AG09309 (cell line): ENCODE measurements around the gene SCN5A.

Source experiments
- DNase-seq: peaks from one replicate; pipeline ENCODE4 v3.0.0-alpha.2; 2010; ENCODE audit warnings: low read depth
- H3K4me3 ChIP-seq: 2 replicates; pipeline ENCODE4 v1.5.1; 2011; ENCODE audit warnings: mild to moderate bottlenecking, low read depth, low read length, moderate library complexity; ENCODE audit not compliant: control insufficient read depth
- TF ChIP-seq, protein P1 (sequence below): IDR thresholded peaks from 2 replicates; pipeline ENCODE4 v1.5.1; 2011; ENCODE audit warnings: mild to moderate bottlenecking, low read depth, low read length, inconsistent platforms; ENCODE audit not compliant: insufficient read depth, control insufficient read depth; ENCODE audit errors: missing control alignments

Gene SCN5A

DNA sequence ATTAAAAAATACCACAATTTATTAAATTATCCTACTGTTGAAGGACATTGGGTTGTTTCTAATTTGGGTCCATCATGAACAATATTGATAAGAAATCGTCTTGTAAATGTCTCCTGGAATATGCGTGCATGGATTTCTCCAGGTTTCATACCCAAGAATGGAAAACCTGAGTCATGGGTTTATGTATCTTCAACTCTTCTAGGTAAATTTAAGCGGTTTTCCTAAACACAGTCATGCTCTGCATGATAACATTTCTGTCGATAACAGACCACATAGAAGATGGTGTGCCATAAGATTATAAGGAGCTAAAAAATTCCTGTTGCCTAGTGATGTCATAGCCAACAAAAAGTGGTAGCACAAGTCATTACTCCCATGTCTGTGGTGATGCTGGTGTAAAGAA lies 39.9 kb upstream of the SCN5A start:
- no peak for DNase-seq
- H3K4me3 ChIP-seq: no peak overlapping the region
- TF ChIP-seq, protein P1, sequence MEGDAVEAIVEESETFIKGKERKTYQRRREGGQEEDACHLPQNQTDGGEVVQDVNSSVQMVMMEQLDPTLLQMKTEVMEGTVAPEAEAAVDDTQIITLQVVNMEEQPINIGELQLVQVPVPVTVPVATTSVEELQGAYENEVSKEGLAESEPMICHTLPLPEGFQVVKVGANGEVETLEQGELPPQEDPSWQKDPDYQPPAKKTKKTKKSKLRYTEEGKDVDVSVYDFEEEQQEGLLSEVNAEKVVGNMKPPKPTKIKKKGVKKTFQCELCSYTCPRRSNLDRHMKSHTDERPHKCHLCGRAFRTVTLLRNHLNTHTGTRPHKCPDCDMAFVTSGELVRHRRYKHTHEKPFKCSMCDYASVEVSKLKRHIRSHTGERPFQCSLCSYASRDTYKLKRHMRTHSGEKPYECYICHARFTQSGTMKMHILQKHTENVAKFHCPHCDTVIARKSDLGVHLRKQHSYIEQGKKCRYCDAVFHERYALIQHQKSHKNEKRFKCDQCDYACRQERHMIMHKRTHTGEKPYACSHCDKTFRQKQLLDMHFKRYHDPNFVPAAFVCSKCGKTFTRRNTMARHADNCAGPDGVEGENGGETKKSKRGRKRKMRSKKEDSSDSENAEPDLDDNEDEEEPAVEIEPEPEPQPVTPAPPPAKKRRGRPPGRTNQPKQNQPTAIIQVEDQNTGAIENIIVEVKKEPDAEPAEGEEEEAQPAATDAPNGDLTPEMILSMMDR: no peak

DNA sequence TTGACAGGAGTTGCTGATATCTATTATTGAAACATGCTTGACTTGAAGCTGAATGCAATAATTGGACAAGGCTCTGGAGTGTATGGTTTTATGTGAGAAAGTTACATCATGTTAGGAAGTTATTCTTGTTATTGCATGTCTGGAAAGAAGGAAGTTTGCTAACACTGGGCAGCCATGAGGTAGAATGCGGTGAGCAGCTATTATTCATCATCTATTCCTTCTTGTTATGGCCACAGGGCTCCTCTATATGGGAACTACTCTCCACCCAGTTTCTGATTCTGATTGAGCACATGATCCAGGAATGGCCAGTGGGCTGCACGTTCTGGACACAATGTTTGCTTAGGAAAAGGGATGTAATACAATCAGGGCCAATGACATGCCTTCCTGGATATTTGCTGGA lies 37.8 kb upstream of the SCN5A start:
- no peak overlapping the region for H3K4me3 ChIP-seq
- TF ChIP-seq, protein P1: no peak
- no peak for DNase-seq

DNA sequence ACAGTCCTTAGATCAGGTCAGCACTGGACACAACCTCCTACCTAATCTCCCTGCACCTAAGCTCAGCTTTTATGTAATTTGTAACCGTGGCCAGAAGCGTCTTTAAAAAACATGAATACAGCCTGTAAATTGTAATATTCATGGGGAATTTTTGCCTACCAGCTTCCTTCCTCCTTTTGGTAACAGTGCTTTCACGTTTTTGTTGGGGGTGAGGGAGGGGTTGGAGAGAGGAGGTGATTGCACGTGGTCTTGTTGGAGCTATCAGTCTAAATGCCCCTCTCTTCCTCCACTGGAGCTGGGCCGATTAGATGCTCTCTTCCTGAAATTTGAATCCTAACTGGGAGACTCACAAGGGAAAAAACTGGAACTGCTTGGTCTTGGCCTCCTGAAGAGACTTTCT lies 35.1 kb upstream of the SCN5A start:
- TF ChIP-seq, protein P1: no peak
- no peak for DNase-seq
- H3K4me3 ChIP-seq: no peak overlapping the region

DNA sequence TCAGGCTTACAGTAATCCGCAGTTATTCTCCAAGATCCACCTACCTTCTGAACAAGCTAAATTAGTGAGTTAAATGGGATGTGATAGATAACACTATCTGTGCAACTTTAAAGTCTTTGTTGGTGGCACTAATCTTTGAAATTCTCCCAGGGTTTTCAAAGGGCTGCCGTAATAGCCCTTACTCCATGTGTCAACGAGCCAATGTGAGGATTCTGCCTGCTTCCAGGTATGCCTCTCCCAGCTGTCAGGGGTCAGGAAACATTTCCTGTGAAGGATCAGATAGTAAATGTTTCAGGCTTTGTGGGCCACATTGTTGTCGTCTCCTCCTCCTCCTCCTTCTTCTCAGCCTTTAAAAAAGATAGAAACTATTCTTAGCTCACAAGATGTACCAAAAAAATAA lies 20.2 kb upstream of the SCN5A start:
- TF ChIP-seq, protein P1: no peak
- no peak for DNase-seq
- H3K4me3 ChIP-seq: no peak overlapping the region

DNA sequence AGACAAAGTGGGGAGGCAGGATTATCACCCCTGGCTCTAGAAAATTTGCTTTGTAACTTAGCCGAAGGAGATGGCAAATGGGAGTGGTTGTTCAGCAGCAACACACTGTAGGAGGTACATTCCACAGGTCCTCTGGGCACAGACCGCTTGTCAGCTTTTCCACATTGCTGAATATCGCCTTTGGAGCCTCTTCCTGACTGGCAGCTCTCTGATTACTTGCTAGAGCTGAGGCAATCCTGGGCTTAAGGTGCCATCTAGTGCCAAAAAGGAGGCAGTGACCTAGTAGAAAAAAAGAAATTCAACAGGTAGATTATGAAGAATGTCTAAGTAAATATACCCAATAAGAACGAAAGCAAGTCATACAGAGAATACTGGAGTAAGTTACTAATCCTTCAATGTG lies 13.1 kb upstream of the SCN5A start:
- no peak for DNase-seq
- H3K4me3 ChIP-seq: no peak overlapping the region
- TF ChIP-seq, protein P1: peak; percentile 56

DNA sequence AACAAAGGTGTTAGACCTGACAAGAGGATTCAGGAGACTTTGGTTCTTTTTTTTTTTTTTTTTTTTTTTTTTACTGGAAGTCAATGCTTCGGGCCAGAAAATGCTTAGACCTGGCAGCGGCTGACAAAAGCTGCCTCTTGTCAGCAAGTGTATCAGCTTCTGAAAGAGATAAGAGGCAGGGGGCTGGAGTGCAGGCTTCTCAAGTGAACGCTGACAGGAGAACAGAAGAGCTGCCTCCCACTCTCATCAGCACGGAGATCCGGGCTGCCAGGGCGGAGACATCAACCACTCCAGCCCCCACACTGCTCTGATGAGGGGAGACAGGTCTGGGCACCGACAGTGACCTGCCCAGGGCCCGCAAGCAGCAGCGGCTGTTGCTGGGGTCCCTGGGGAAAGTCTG lies 9.4 kb upstream of the SCN5A start:
- TF ChIP-seq, protein P1: no peak
- DNase-seq: no peak
- H3K4me3 ChIP-seq: no peak overlapping the region

DNA sequence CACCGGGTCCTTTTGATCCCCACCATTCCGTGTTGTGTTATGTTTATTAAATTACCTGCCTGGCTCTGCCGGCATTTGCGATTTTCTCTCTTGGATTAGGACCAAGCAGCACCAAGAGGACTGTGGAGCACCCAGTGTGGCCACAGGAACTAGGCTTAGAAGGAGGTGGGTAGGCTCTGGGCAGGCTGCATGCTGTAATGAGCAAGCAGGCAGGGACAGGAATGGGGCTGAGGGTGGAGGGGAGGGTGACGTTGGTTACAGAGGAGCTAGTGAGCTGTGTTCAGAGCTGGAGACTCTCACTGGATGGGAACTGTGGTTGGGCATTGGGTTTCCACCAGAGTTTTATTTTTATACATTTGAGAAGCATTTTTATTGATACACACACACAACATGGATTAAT lies 7.9 kb upstream of the SCN5A start:
- no peak overlapping the region for H3K4me3 ChIP-seq
- DNase-seq: no peak
- TF ChIP-seq, protein P1: no peak
